OCI-LY3 (cell line): ENCODE measurements around the gene GNB5.

Source experiments
- H2AFZ ChIP-seq: fragments of 200-600, 300-600 bp; shearing (Covaris generic); 2 replicates; pipeline ENCODE4 v1.6.0; 2014; ENCODE audit warnings: antibody characterized with exemption, low read depth, low read length
- H3K27ac ChIP-seq: fragments of 200-600, 300-600 bp; sonication (generic); 2 replicates; pipeline ENCODE4 v1.5.1; 2014; ENCODE audit warnings: mild to moderate bottlenecking, low read length, moderate library complexity, mixed read lengths
- H3K27me3 ChIP-seq: fragments of 200-600, 300-600 bp; sonication (generic); 2 replicates; pipeline ENCODE4 v1.6.1; 2014; ENCODE audit warnings: low read depth, low read length, mixed read lengths
- H3K36me3 ChIP-seq: fragments of 200-600, 300-600 bp; sonication (generic); replicated peaks from 2 replicates; pipeline ENCODE3; 2014; ENCODE audit warnings: low read depth, low read length, mixed read lengths
- H3K4me1 ChIP-seq: fragments of 300-600, 200-600 bp; sonication (generic); 2 replicates; pipeline ENCODE4 v1.6.1; 2014; ENCODE audit warnings: low read length, mixed read lengths
- H3K4me2 ChIP-seq: fragments of 200-600, 300-600 bp; sonication (generic); 2 replicates; pipeline ENCODE4 v1.6.1; 2014; ENCODE audit warnings: low read length, mixed read lengths
- H3K4me3 ChIP-seq: fragments of 300-600, 200-600 bp; sonication (generic); 2 replicates; pipeline ENCODE4 v1.5.1; 2014; ENCODE audit warnings: antibody characterized with exemption, mild to moderate bottlenecking, low read length, moderate library complexity
- H3K79me2 ChIP-seq: fragments of 300-600, 200-600 bp; shearing (Covaris generic); 2 replicates; pipeline ENCODE4 v1.6.1; 2014; ENCODE audit warnings: mild to moderate bottlenecking, low read length, mixed read lengths
- H3K9ac ChIP-seq: fragments of 300-600, 200-600 bp; shearing (Covaris generic); 2 replicates; pipeline ENCODE4 v1.6.0; 2014; ENCODE audit warnings: mild to moderate bottlenecking, low read length, moderate library complexity
- H3K9me3 ChIP-seq: fragments of 200-600, 300-600 bp; shearing (Covaris generic); 2 replicates; pipeline ENCODE4 v1.6.1; 2014; ENCODE audit warnings: low read length, mixed read lengths; ENCODE audit not compliant: insufficient read depth
- H4K20me1 ChIP-seq: fragments of 200-600, 300-600 bp; sonication (generic); 2 replicates; pipeline ENCODE4 v1.6.1; 2016; ENCODE audit warnings: low read length, mixed read lengths; ENCODE audit not compliant: insufficient read depth
- CTCF ChIP-seq: fragments of 200-600, 300-600 bp; sonication (generic); IDR thresholded peaks from 2 replicates; pipeline ENCODE4 v1.5.1; 2014; ENCODE audit warnings: antibody characterized with exemption, low read length, low read depth
- EZH2phosphoT487 ChIP-seq: fragments of 200-600 bp; shearing (Covaris generic); IDR thresholded peaks from 2 replicates; pipeline ENCODE4 v1.6.1; 2018; ENCODE audit warnings: antibody characterized with exemption, mixed run types, low read depth

GNB5 gene

GRCh38 chr15:52208306-52208946 lies 17.2 kb upstream of the GNB5 start:
- H3K4me2 ChIP-seq: no peak overlapping the region
- no peak overlapping the region for H3K4me3 ChIP-seq
- TF ChIP-seq EZH2phosphoT487 (no peak), CTCF (peak; percentile 92)
- 0 out of 2 replicates have a peak, but pooled peaks cover 2% of the 10 kb centered on the region for H3K4me1 ChIP-seq
- no peak overlapping the region for H3K27ac ChIP-seq
- no peaks in the 10 kb centered on the region for H3K27me3 ChIP-seq
- H4K20me1 ChIP-seq: no peaks in the 10 kb centered on the region
- no peaks in the 10 kb centered on the region for H3K79me2 ChIP-seq
- H2AFZ ChIP-seq: no peak overlapping the region
- no peaks in the 10 kb centered on the region for H3K9me3 ChIP-seq
- H3K36me3 ChIP-seq: no peaks in the 10 kb centered on the region
- H3K9ac ChIP-seq: no peak overlapping the region

GRCh38 chr15:52207191-52207590 lies 16.0 kb upstream of the GNB5 start:
- H3K27me3 ChIP-seq: no peaks in the 10 kb centered on the region
- 0 out of 2 replicates have a peak, but pooled peaks cover 2% of the 10 kb centered on the region for H3K4me1 ChIP-seq
- H3K9ac ChIP-seq: no peak overlapping the region
- no peaks in the 10 kb centered on the region for H3K36me3 ChIP-seq
- no peaks in the 10 kb centered on the region for H3K9me3 ChIP-seq
- no peak overlapping the region for H3K4me3 ChIP-seq
- no peak overlapping the region for H2AFZ ChIP-seq
- TF ChIP-seq CTCF (no peak), EZH2phosphoT487 (no peak)
- H3K79me2 ChIP-seq: no peaks in the 10 kb centered on the region
- no peak overlapping the region for H3K4me2 ChIP-seq
- H3K27ac ChIP-seq: no peak overlapping the region
- no peaks in the 10 kb centered on the region for H4K20me1 ChIP-seq

GRCh38 chr15:52206446-52206845 lies 15.3 kb upstream of the GNB5 start:
- TF ChIP-seq CTCF (no peak), EZH2phosphoT487 (no peak)
- Histone ChIP-seq H3K4me3 (no peak overlapping the region), H4K20me1 (no peaks in the 10 kb centered on the region), H3K27ac (no peak overlapping the region), H3K4me1 (0 out of 2 replicates have a peak, but pooled peaks cover 2% of the 10 kb centered on the region), H3K9me3 (no peaks in the 10 kb centered on the region), H3K4me2 (no peak overlapping the region), H3K9ac (no peak overlapping the region), H3K36me3 (no peaks in the 10 kb centered on the region), H3K27me3 (no peaks in the 10 kb centered on the region), H2AFZ (no peak overlapping the region), H3K79me2 (no peaks in the 10 kb centered on the region)

GRCh38 chr15:52204657-52205056 lies 13.5 kb upstream of the GNB5 start:
- Histone ChIP-seq H3K4me2 (no peak overlapping the region), H3K9me3 (no peaks in the 10 kb centered on the region), H2AFZ (no peak overlapping the region), H4K20me1 (no peaks in the 10 kb centered on the region), H3K79me2 (no peaks in the 10 kb centered on the region), H3K36me3 (no peaks in the 10 kb centered on the region), H3K4me3 (no peak overlapping the region), H3K9ac (no peak overlapping the region), H3K27me3 (no peaks in the 10 kb centered on the region), H3K27ac (no peak overlapping the region), H3K4me1 (0 out of 2 replicates have a peak, but pooled peaks cover 2% of the 10 kb centered on the region)
- TF ChIP-seq EZH2phosphoT487: no peak
- no peak for TF ChIP-seq CTCF
